NCI-H1417 (cell line): ENCODE measurements around the gene UHRF1.
A peak's percentile ranks its signal among the peaks of the same experiment; 100 is the strongest.
"Not testable (repeated sequence)": the region's sequence is repeated elsewhere in the genome, so short reads cannot be mapped to it uniquely, and the experiment has no call there.

Experiments
- DNase-seq, 3 experiments: peaks; one replicate each; lab custom pipeline; 2025; lab: John Stamatoyannopoulos, UW

UHRF1 gene

GRCh38 chr19:4935444-4935843 lies 26.1 kb downstream of the UHRF1 start:
- DNase-seq, result no peak

- no peak for DNase-seq
These were observed 27.8 kb downstream of the UHRF1 start for GRCh38 chr19:4937060-4937459.

GRCh38 chr19:4938461-4938860 lies 29.2 kb downstream of the UHRF1 start:
- not testable (repeated sequence) for DNase-seq

- no peak for DNase-seq
These were observed 30.2 kb downstream of the UHRF1 start for GRCh38 chr19:4939466-4939865.

- not testable (repeated sequence) for DNase-seq
These were observed 32.4 kb downstream of the UHRF1 start for GRCh38 chr19:4941638-4942169.

GRCh38 chr19:4950650-4951049 lies 41.3 kb downstream of the UHRF1 start:
- DNase-seq, result not testable (repeated sequence)

- no peak for DNase-seq
These were observed 42.4 kb downstream of the UHRF1 start for GRCh38 chr19:4951656-4952055.

GRCh38 chr19:4952945-4953344 lies 43.6 kb downstream of the UHRF1 start:
- DNase-seq, result no peak

GRCh38 chr19:4954320-4955149 lies 45.2 kb downstream of the UHRF1 start:
- not testable (repeated sequence) for DNase-seq

GRCh38 chr19:4955274-4955673 lies 46.0 kb downstream of the UHRF1 start:
- DNase-seq, result no peak

- DNase-seq, result no peak
These were observed 48.7 kb downstream of the UHRF1 start for GRCh38 chr19:4957981-4958380.

GRCh38 chr19:4962085-4962619 lies 52.9 kb downstream of the UHRF1 start:
- DNase-seq, result no peak

- DNase-seq, result no peak
These were observed 55.8 kb downstream of the UHRF1 start for GRCh38 chr19:4965061-4965460.

- no peak for DNase-seq
These were observed 57.3 kb downstream of the UHRF1 start for GRCh38 chr19:4966591-4966990.

- peak in 1 of 3 experiments; percentile 44 for DNase-seq
These were observed 58.6 kb downstream of the UHRF1 start for GRCh38 chr19:4967738-4968461.

GRCh38 chr19:4968462-4969291 lies 59.4 kb downstream of the UHRF1 start, which contains the start of gene KDM4B:
Gene KDM4B (plus strand): TSS chr19:4969113. CDS start chr19:5032891, 63,778 bp downstream.
- DNase-seq, result peak; percentile 100

- DNase-seq, result no peak
These were observed 60.0 kb downstream of the UHRF1 start for GRCh38 chr19:4969292-4969771.

GRCh38 chr19:4969772-4970531 lies 60.7 kb downstream of the UHRF1 start:
- peak in 2 of 3 experiments; percentile 41 to 47 for DNase-seq

- DNase-seq, result peak in 2 of 3 experiments; percentile 41 to 62
These were observed 61.5 kb downstream of the UHRF1 start for GRCh38 chr19:4970558-4971423.

GRCh38 chr19:4971424-4971793 lies 62.1 kb downstream of the UHRF1 start:
- DNase-seq, result peak; percentile 44 to 66 (median 62)
